HFFc6 (cell line): ENCODE results near the gene BCL2. TPM values are rescaled to one million over a fixed set of nuclear protein-coding genes. Genes with fewer than 3 reads are reported as not detected.

Source experiments
- DNase-seq: peaks from one replicate; pipeline ENCODE4 v3.0.0-alpha.2; 2018
- H3K27ac Mint-ChIP-seq: 2 replicates; pipeline ENCODE4 v1.8.0; 2020; ENCODE audit warnings: mild to moderate bottlenecking, mixed read lengths
- H3K27me3 Mint-ChIP-seq: 2 replicates; pipeline ENCODE4 v1.8.0; 2021; ENCODE audit warnings: mild to moderate bottlenecking, moderate library complexity, mixed read lengths; ENCODE audit not compliant: insufficient read depth
- H3K36me3 Mint-ChIP-seq: 2 replicates; pipeline ENCODE4 v1.8.0; 2021; ENCODE audit warnings: low read depth, mixed read lengths
- H3K4me1 Mint-ChIP-seq: 2 replicates; pipeline ENCODE4 v1.8.0; 2020; ENCODE audit warnings: low read depth, mixed read lengths
- H3K4me3 Mint-ChIP-seq: 2 replicates; pipeline ENCODE4 v1.8.0; 2020; ENCODE audit warnings: mild to moderate bottlenecking, moderate library complexity, mixed read lengths
- H3K9me3 Mint-ChIP-seq: 2 replicates; pipeline ENCODE4 v1.8.0; 2020; ENCODE audit warnings: mild to moderate bottlenecking, mixed read lengths
- CTCF ChIP-seq: fragments of 200-600 bp; sonication (generic); IDR thresholded peaks from 2 replicates; pipeline ENCODE4 v1.5.0; 2021; ENCODE audit warnings: antibody characterized with exemption, mild to moderate bottlenecking
- total RNA-seq, 6 experiments: library from RNA; stranded (reverse); fragmentation: NEBNext Ultra II Directional; extraction: Animal tissue kit (Norgen Biotek cat#: 25700); gene quantifications; 2 replicates in 1 of 6; 3 replicates in 5 of 6; pipeline ENCODE4 v1.2.3, GENCODE V29; 2021

BCL2 gene
- total RNA-seq, 6 experiments from 2014 or later = 0.17 to 1.1 (median 0.95) TPM

- DNase-seq = no peak
- H3K4me1 Mint-ChIP-seq = peaks cover 30% of the 10 kb centered on the region
- H3K27me3 Mint-ChIP-seq = peaks cover 12% of the 10 kb centered on the region
- no peak overlapping the region for H3K27ac Mint-ChIP-seq
- no peaks in the 10 kb centered on the region for H3K9me3 Mint-ChIP-seq
- H3K36me3 Mint-ChIP-seq = no peaks in the 10 kb centered on the region; the same call in 1 of the 2 replicates
- H3K4me3 Mint-ChIP-seq = no peak overlapping the region
- no peak for TF ChIP-seq CTCF
Observed at GRCh38 chr18:63234841-63235240, 84.7 kb downstream of the BCL2 start.

- TF ChIP-seq CTCF = no peak
- H3K9me3 Mint-ChIP-seq = no peaks in the 10 kb centered on the region
- H3K4me1 Mint-ChIP-seq = peaks cover 30% of the 10 kb centered on the region
- H3K27ac Mint-ChIP-seq = no peak overlapping the region
- no peak for DNase-seq
- H3K4me3 Mint-ChIP-seq = no peak overlapping the region
- H3K36me3 Mint-ChIP-seq = no peaks in the 10 kb centered on the region; the same call in 1 of the 2 replicates
- peaks cover 15% of the 10 kb centered on the region for H3K27me3 Mint-ChIP-seq
Observed at GRCh38 chr18:63234432-63234831, 85.1 kb downstream of the BCL2 start.

GRCh38 chr18:63233334-63233733 lies 86.2 kb downstream of the BCL2 start:
- Mint-ChIP-seq H3K27me3 (peaks cover 18% of the 10 kb centered on the region), H3K4me1 (peaks cover 21% of the 10 kb centered on the region), H3K9me3 (no peaks in the 10 kb centered on the region), H3K27ac (no peak overlapping the region), H3K36me3 (no peaks in the 10 kb centered on the region; the same call in 1 of the 2 replicates), H3K4me3 (no peak overlapping the region)
- no peak for DNase-seq
- TF ChIP-seq CTCF = no peak

GRCh38 chr18:63232826-63233225 lies 86.7 kb downstream of the BCL2 start:
- Mint-ChIP-seq H3K27me3 (peaks cover 18% of the 10 kb centered on the region), H3K27ac (no peak overlapping the region), H3K4me1 (peaks cover 16% of the 10 kb centered on the region), H3K9me3 (no peaks in the 10 kb centered on the region), H3K4me3 (no peak overlapping the region), H3K36me3 (no peaks in the 10 kb centered on the region; the same call in 1 of the 2 replicates)
- no peak for TF ChIP-seq CTCF
- DNase-seq = no peak

GRCh38 chr18:63229971-63230370 lies 89.6 kb downstream of the BCL2 start:
- Mint-ChIP-seq H3K4me1 (no peaks in the 10 kb centered on the region; the same call in 1 of the 2 replicates), H3K36me3 (no peaks in the 10 kb centered on the region), H3K4me3 (no peak overlapping the region), H3K27me3 (peaks cover 18% of the 10 kb centered on the region), H3K27ac (no peak overlapping the region), H3K9me3 (no peaks in the 10 kb centered on the region)
- TF ChIP-seq CTCF = no peak
- no peak for DNase-seq

- Mint-ChIP-seq H3K27me3 (peaks cover 25% of the 10 kb centered on the region), H3K4me3 (no peak overlapping the region), H3K27ac (no peak overlapping the region), H3K36me3 (no peaks in the 10 kb centered on the region), H3K9me3 (no peaks in the 10 kb centered on the region), H3K4me1 (no peaks in the 10 kb centered on the region; the same call in 1 of the 2 replicates)
- DNase-seq = no peak
- no peak for TF ChIP-seq CTCF
Observed at GRCh38 chr18:63225434-63225833, 94.1 kb downstream of the BCL2 start.
